ENCODE measurements around the gene ATP9B. TPM values are rescaled to one million over a fixed set of nuclear protein-coding genes. Genes with fewer than 3 reads are reported as not detected.

ATP9B gene
- total RNA-seq, 2 donors from 2014 or later, result 22.5 to 72.9 TPM

- Histone ChIP-seq H3K36me3 (peaks cover 29% of the 10 kb centered on the region), H3K27me3 (replicated peaks; ENCODE audit: insufficient read depth) (no peaks in the 10 kb centered on the region), H3K4me1 (ENCODE audit: control insufficient read depth in 1 of 2, low read depth in 2 of 2) (no peaks in the 10 kb centered on the region), H3K27ac (no peak overlapping the region), H3K4me3 (no peak overlapping the region), H3K9me3 (no peaks in the 10 kb centered on the region)
- TF ChIP-seq, protein P1, sequence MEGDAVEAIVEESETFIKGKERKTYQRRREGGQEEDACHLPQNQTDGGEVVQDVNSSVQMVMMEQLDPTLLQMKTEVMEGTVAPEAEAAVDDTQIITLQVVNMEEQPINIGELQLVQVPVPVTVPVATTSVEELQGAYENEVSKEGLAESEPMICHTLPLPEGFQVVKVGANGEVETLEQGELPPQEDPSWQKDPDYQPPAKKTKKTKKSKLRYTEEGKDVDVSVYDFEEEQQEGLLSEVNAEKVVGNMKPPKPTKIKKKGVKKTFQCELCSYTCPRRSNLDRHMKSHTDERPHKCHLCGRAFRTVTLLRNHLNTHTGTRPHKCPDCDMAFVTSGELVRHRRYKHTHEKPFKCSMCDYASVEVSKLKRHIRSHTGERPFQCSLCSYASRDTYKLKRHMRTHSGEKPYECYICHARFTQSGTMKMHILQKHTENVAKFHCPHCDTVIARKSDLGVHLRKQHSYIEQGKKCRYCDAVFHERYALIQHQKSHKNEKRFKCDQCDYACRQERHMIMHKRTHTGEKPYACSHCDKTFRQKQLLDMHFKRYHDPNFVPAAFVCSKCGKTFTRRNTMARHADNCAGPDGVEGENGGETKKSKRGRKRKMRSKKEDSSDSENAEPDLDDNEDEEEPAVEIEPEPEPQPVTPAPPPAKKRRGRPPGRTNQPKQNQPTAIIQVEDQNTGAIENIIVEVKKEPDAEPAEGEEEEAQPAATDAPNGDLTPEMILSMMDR (IDR thresholded peaks at IDR 0.05), result no peak
- ATAC-seq (ENCODE audit: insufficient number of reproducible peaks, low FRiP score, low read depth) (no peak), DNase-seq (ENCODE audit: low spot score) (no peak)
Measured at GRCh38 chr18:79334496-79335233, 265.5 kb downstream of the ATP9B start.

DNA sequence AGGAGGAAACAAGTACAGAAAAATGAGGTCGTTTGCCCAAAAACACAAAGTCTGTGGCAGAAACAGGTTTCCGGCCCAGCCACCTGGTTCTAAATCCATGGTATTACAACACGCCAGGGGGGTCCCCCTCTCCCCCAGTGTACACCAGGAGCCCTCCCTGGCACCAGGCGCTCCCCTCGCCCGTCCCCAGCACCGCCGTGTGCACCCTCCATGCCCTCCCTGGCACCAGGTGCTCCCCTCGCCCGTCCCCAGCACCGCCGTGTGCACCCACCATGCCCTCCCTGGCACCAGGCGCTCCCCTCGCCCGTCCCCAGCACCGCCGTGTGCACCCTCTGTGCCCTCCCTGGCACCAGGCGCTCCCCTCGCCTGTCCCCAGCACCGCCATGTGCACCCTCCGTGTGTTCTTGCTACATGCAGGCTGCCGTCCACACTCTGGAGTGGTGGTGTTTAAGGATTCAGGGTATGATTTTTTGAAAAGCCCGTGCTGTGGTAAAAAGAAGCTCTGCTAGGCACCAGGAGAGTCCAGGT, 266.7 kb downstream of the ATP9B start:
- Histone ChIP-seq H3K4me1 (ENCODE audit: control insufficient read depth in 1 of 2, low read depth in 2 of 2) (no peaks in the 10 kb centered on the region), H3K27ac (no peak overlapping the region), H3K36me3 (peaks cover 32% of the 10 kb centered on the region), H3K27me3 (replicated peaks; ENCODE audit: insufficient read depth) (no peaks in the 10 kb centered on the region), H3K4me3 (no peak overlapping the region), H3K9me3 (no peaks in the 10 kb centered on the region)
- TF ChIP-seq, protein P1 (IDR thresholded peaks at IDR 0.05), result no peak
- DNase-seq (ENCODE audit: low spot score) (no peak), ATAC-seq (ENCODE audit: insufficient number of reproducible peaks, low FRiP score, low read depth) (no peak)

DNA sequence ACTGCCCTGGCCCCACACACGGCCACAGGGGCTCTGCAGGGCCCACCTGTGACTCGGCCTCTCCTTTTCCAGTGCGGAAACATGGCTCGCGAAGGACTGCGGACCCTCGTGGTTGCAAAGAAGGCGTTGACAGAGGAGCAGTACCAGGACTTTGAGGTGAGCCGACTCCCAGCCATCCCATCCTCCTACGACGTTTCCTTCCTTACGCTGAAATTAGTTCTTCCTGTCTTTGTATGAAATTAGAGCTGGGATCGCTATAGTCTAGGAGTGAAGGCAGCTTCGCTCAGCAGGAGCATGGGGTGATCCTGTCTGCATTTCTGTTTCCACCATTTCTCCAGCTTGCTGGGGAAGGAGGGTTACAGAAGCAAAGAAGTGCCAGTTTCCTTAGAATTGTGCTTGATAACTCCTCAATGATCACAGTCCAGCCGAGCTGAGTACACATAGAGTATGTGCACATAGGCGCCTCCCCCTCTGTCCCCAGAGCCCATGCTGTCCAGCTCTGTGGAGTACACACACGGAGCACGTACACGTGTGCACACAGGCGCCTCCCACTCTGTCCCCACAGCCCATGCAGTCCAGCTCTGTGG, 267.5 kb downstream of the ATP9B start:
- ATAC-seq (ENCODE audit: insufficient number of reproducible peaks, low FRiP score, low read depth) (no peak), DNase-seq (ENCODE audit: low spot score) (no peak)
- no peaks in the 10 kb centered on the region for H3K27me3 ChIP-seq (replicated peaks; ENCODE audit: insufficient read depth)
- TF ChIP-seq, protein P1 (IDR thresholded peaks at IDR 0.05), result no peak
- H3K36me3 ChIP-seq, result peaks cover 33% of the 10 kb centered on the region
- no peaks in the 10 kb centered on the region for H3K4me1 ChIP-seq (ENCODE audit: control insufficient read depth in 1 of 2, low read depth in 2 of 2)
- H3K4me3 ChIP-seq, result no peak overlapping the region
- no peaks in the 10 kb centered on the region for H3K9me3 ChIP-seq
- H3K27ac ChIP-seq, result no peak overlapping the region

GRCh38 chr18:79337184-79337583, 268.0 kb downstream of the ATP9B start:
- TF ChIP-seq, protein P1 (IDR thresholded peaks at IDR 0.05), result no peak
- ATAC-seq (ENCODE audit: insufficient number of reproducible peaks, low FRiP score, low read depth), result no peak
- H3K27ac ChIP-seq, result no peak overlapping the region
- DNase-seq (ENCODE audit: low spot score), result no peak
- no peaks in the 10 kb centered on the region for H3K4me1 ChIP-seq (ENCODE audit: control insufficient read depth in 1 of 2, low read depth in 2 of 2)
- no peak overlapping the region for H3K4me3 ChIP-seq
- H3K36me3 ChIP-seq, result peaks cover 33% of the 10 kb centered on the region
- no peaks in the 10 kb centered on the region for H3K27me3 ChIP-seq (replicated peaks; ENCODE audit: insufficient read depth)
- H3K9me3 ChIP-seq, result no peaks in the 10 kb centered on the region

- Histone ChIP-seq H3K36me3 (peaks cover 30% of the 10 kb centered on the region), H3K4me3 (no peak overlapping the region), H3K27ac (no peak overlapping the region), H3K4me1 (ENCODE audit: control insufficient read depth in 1 of 2, low read depth in 2 of 2) (no peaks in the 10 kb centered on the region), H3K9me3 (no peaks in the 10 kb centered on the region), H3K27me3 (replicated peaks; ENCODE audit: insufficient read depth) (no peaks in the 10 kb centered on the region)
- TF ChIP-seq, protein P1 (IDR thresholded peaks at IDR 0.05), result no peak
- DNase-seq (ENCODE audit: low spot score), result no peak
- no peak for ATAC-seq (ENCODE audit: insufficient number of reproducible peaks, low FRiP score, low read depth)
Measured at GRCh38 chr18:79337620-79338019, 268.4 kb downstream of the ATP9B start.

All from thoracic aorta (tissue), 2 donors.